ENCODE data around the gene ID2. TPM values are rescaled to one million over a fixed set of nuclear protein-coding genes. Genes with fewer than 3 reads are reported as not detected.

ID2 gene
- total and polyA plus RNA-seq, 2 of the 13 experiments (the other 11 are each of a cell fraction or from before 2014, with no cell fraction given), result 214 to 719 TPM

- TF ChIP-seq PPARG (CRISPR knock-in tag; conservative IDR thresholded peaks at IDR 0.05), result peak; percentile 59
- TF ChIP-seq ZNF879 (CRISPR knock-in tag; IDR thresholded peaks at IDR 0.05), result no peak
- TF ChIP-seq ZNF616 (CRISPR knock-in tag; IDR thresholded peaks at IDR 0.05; ENCODE audit: low read depth), result no peak
- peak; percentile 98 for TF ChIP-seq USF2 (IDR thresholded peaks at IDR 0.05; ENCODE audit: low read depth, low read length)
- peak; percentile 97; the same call in 1 of the 2 replicates for TF ChIP-seq USF2 (CRISPR knock-in tag; IDR thresholded peaks at IDR 0.05; ENCODE audit: borderline replicate concordance)
- peak; percentile 67 for TF ChIP-seq ZMAT3 (CRISPR knock-in tag; conservative IDR thresholded peaks at IDR 0.05)
- TF ChIP-seq ERF (CRISPR knock-in tag; IDR thresholded peaks at IDR 0.05), result peak; percentile 92
- TF ChIP-seq ZNF672 (CRISPR knock-in tag; IDR thresholded peaks at IDR 0.05), result no peak
- peak; percentile 95 for TF ChIP-seq MIER3 (CRISPR knock-in tag; IDR thresholded peaks at IDR 0.05; ENCODE audit: borderline replicate concordance)
- no peak for TF ChIP-seq RERE (CRISPR knock-in tag; IDR thresholded peaks at IDR 0.05; ENCODE audit: low read depth)
- TF ChIP-seq SOX5 (CRISPR knock-in tag; IDR thresholded peaks at IDR 0.05; ENCODE audit: borderline replicate concordance), result peak; percentile 83; the same call in 1 of the 2 replicates
- TF ChIP-seq NCOA2 (CRISPR knock-in tag; IDR thresholded peaks at IDR 0.05), result peak; percentile 66; the same call in 1 of the 2 replicates
- peak; percentile 66; the same call in 1 of the 2 replicates for TF ChIP-seq BORCS8-MEF2B (CRISPR knock-in tag; IDR thresholded peaks at IDR 0.05)
- peak; percentile 94 for TF ChIP-seq ZNF430 (CRISPR knock-in tag; IDR thresholded peaks at IDR 0.05)
- peak; percentile 85; the same call in 1 of the 2 replicates for TF ChIP-seq ZNF609 (CRISPR knock-in tag; IDR thresholded peaks at IDR 0.05; ENCODE audit: borderline replicate concordance)
- TF ChIP-seq HOXA3 (CRISPR knock-in tag; IDR thresholded peaks at IDR 0.05), result peak; percentile 70; the same call in 1 of the 2 replicates
These were observed 1.8 kb upstream of the ID2 start (continued) for GRCh38 chr2:8679827-8680731.

Data from HepG2 (cell line).